Activated CD4-positive, alpha-beta T cell treated with anti-CD3 and anti-CD28 coated beads, Interleukin-2, amount 10 ng/mL, durations not matched to agents 24 days and 14 days (primary cell): ENCODE results near the gene VAV2. TPM values are rescaled to one million over a fixed set of nuclear protein-coding genes. Genes with fewer than 3 reads are reported as not detected.
A peak's percentile ranks its signal among the peaks of the same experiment; 100 is the strongest.

Experiments
- DNase-seq: peaks from one replicate; pipeline ENCODE4 v3.0.0; 2022
- H3K27ac Mint-ChIP-seq: one replicate; pipeline ENCODE4 v1.8.0; 2022; ENCODE audit warnings: mild to moderate bottlenecking, mixed read lengths
- H3K27me3 Mint-ChIP-seq: one replicate; pipeline ENCODE4 v1.8.0; 2022; ENCODE audit warnings: mixed read lengths
- H3K36me3 Mint-ChIP-seq: one replicate; pipeline ENCODE4 v1.8.0; 2022; ENCODE audit warnings: low read depth, mild to moderate bottlenecking, mixed read lengths
- H3K4me1 Mint-ChIP-seq: one replicate; pipeline ENCODE4 v1.8.0; 2021; ENCODE audit warnings: mixed read lengths
- H3K4me3 Mint-ChIP-seq: one replicate; pipeline ENCODE4 v1.8.0; 2022; ENCODE audit warnings: mild to moderate bottlenecking, moderate library complexity, mixed read lengths
- H3K9me3 Mint-ChIP-seq: one replicate; pipeline ENCODE4 v1.8.0; 2021; ENCODE audit warnings: mixed read lengths
- intact Hi-C: fragments of 100-400 bp; cut with micrococcal nuclease; formaldehyde crosslinking; loops from one replicate; pipeline ENCODE4 v1.15.1; 2023
- total RNA-seq: library from RNA; stranded (reverse); gene quantifications from 2 replicates; pipeline ENCODE4 v1.2.3, GENCODE V29; 2022

The VAV2 gene
- total RNA-seq, 1 donor from 2014 or later = 9.0 TPM

- no peaks in the 10 kb centered on the region for H3K36me3 Mint-ChIP-seq
- H3K4me3 Mint-ChIP-seq = no peak overlapping the region
- no peaks in the 10 kb centered on the region for H3K4me1 Mint-ChIP-seq
- H3K9me3 Mint-ChIP-seq = no peaks in the 10 kb centered on the region
- intact Hi-C loops = no loop called here
- H3K27ac Mint-ChIP-seq = no peak overlapping the region
- no peak for DNase-seq
- no peaks in the 10 kb centered on the region for H3K27me3 Mint-ChIP-seq
Measured at GRCh38 chr9:133876144-133876543, 116.0 kb downstream of the VAV2 start.

GRCh38 chr9:133875131-133875530 lies 117.0 kb downstream of the VAV2 start:
- DNase-seq = no peak
- Mint-ChIP-seq H3K36me3 (no peaks in the 10 kb centered on the region), H3K4me3 (no peak overlapping the region), H3K4me1 (no peaks in the 10 kb centered on the region), H3K27me3 (peaks cover 1% of the 10 kb centered on the region), H3K27ac (no peak overlapping the region), H3K9me3 (no peaks in the 10 kb centered on the region)
- intact Hi-C loops = no loop called here

- intact Hi-C loops = no loop called here
- H3K27me3 Mint-ChIP-seq = peaks cover 6% of the 10 kb centered on the region
Measured at GRCh38 chr9:133874659-133875058, 117.5 kb downstream of the VAV2 start.

GRCh38 chr9:133874060-133874657 lies 118.0 kb downstream of the VAV2 start:
- H3K4me1 Mint-ChIP-seq = peaks cover 5% of the 10 kb centered on the region
- no peak for DNase-seq
- no peaks in the 10 kb centered on the region for H3K9me3 Mint-ChIP-seq
- intact Hi-C loops = no loop called here
- no peaks in the 10 kb centered on the region for H3K36me3 Mint-ChIP-seq
- peaks cover 7% of the 10 kb centered on the region for H3K27me3 Mint-ChIP-seq
- H3K27ac Mint-ChIP-seq = no peak overlapping the region
- H3K4me3 Mint-ChIP-seq = no peak overlapping the region

More at GRCh38 chr9:133874659-133875058, 117.5 kb downstream of the VAV2 start:
- H3K27ac Mint-ChIP-seq = no peak overlapping the region
- H3K36me3 Mint-ChIP-seq = no peaks in the 10 kb centered on the region
- no peak overlapping the region for H3K4me3 Mint-ChIP-seq
- peaks cover 3% of the 10 kb centered on the region for H3K4me1 Mint-ChIP-seq
- no peak for DNase-seq
- H3K9me3 Mint-ChIP-seq = no peaks in the 10 kb centered on the region

- H3K27ac Mint-ChIP-seq = no peak overlapping the region
- intact Hi-C loops = no loop called here
Measured at GRCh38 chr9:133873461-133873891, 118.6 kb downstream of the VAV2 start.

GRCh38 chr9:133873009-133873408 lies 119.1 kb downstream of the VAV2 start:
- intact Hi-C loops = no loop called here
- DNase-seq = no peak
- Mint-ChIP-seq H3K27me3 (peaks cover 7% of the 10 kb centered on the region), H3K4me3 (no peak overlapping the region), H3K27ac (no peak overlapping the region), H3K36me3 (no peaks in the 10 kb centered on the region), H3K9me3 (no peaks in the 10 kb centered on the region), H3K4me1 (peaks cover 5% of the 10 kb centered on the region)

More at GRCh38 chr9:133873461-133873891, 118.6 kb downstream of the VAV2 start:
- Mint-ChIP-seq H3K4me3 (no peak overlapping the region), H3K9me3 (no peaks in the 10 kb centered on the region), H3K36me3 (no peaks in the 10 kb centered on the region), H3K4me1 (peaks cover 5% of the 10 kb centered on the region), H3K27me3 (peaks cover 7% of the 10 kb centered on the region)
- DNase-seq = no peak

- no peak overlapping the region for H3K4me3 Mint-ChIP-seq
- H3K36me3 Mint-ChIP-seq = no peaks in the 10 kb centered on the region
- no peaks in the 10 kb centered on the region for H3K9me3 Mint-ChIP-seq
- H3K27me3 Mint-ChIP-seq = peaks cover 7% of the 10 kb centered on the region
- peaks cover 5% of the 10 kb centered on the region for H3K4me1 Mint-ChIP-seq
- no peak overlapping the region for H3K27ac Mint-ChIP-seq
- DNase-seq = no peak
- intact Hi-C loops = no loop called here
Measured at GRCh38 chr9:133870598-133871595, 121.2 kb downstream of the VAV2 start.

GRCh38 chr9:133869674-133870405 lies 122.3 kb downstream of the VAV2 start:
- no peak for DNase-seq

GRCh38 chr9:133868203-133868602 lies 123.9 kb downstream of the VAV2 start:
- Mint-ChIP-seq H3K9me3 (no peaks in the 10 kb centered on the region), H3K4me1 (peaks cover 5% of the 10 kb centered on the region), H3K36me3 (no peaks in the 10 kb centered on the region), H3K4me3 (no peak overlapping the region), H3K27ac (no peak overlapping the region), H3K27me3 (peaks cover 7% of the 10 kb centered on the region)
- intact Hi-C loops = no loop called here
- no peak for DNase-seq

More at GRCh38 chr9:133869674-133870405, 122.3 kb downstream of the VAV2 start:
- H3K36me3 Mint-ChIP-seq = no peaks in the 10 kb centered on the region
- no peak overlapping the region for H3K27ac Mint-ChIP-seq
- no peak overlapping the region for H3K4me3 Mint-ChIP-seq
- H3K27me3 Mint-ChIP-seq = peaks cover 7% of the 10 kb centered on the region
- no peaks in the 10 kb centered on the region for H3K9me3 Mint-ChIP-seq
- intact Hi-C loops = no loop called here
- peaks cover 5% of the 10 kb centered on the region for H3K4me1 Mint-ChIP-seq

- no peak for DNase-seq
- Mint-ChIP-seq H3K4me1 (peaks cover 5% of the 10 kb centered on the region), H3K36me3 (no peaks in the 10 kb centered on the region), H3K27ac (no peak overlapping the region), H3K9me3 (no peaks in the 10 kb centered on the region), H3K27me3 (peaks cover 9% of the 10 kb centered on the region), H3K4me3 (no peak overlapping the region)
- intact Hi-C loops = no loop called here
Measured at GRCh38 chr9:133866946-133867345, 125.2 kb downstream of the VAV2 start.

GRCh38 chr9:133864011-133864410 lies 128.1 kb downstream of the VAV2 start:
- H3K9me3 Mint-ChIP-seq = no peaks in the 10 kb centered on the region

GRCh38 chr9:133863257-133863592 lies 128.9 kb downstream of the VAV2 start:
- Mint-ChIP-seq H3K9me3 (no peaks in the 10 kb centered on the region), H3K4me1 (no peaks in the 10 kb centered on the region), H3K36me3 (no peaks in the 10 kb centered on the region), H3K27ac (no peak overlapping the region), H3K4me3 (no peak overlapping the region), H3K27me3 (peaks cover 1% of the 10 kb centered on the region)
- intact Hi-C loops = no loop called here
- DNase-seq = no peak

More at GRCh38 chr9:133864011-133864410, 128.1 kb downstream of the VAV2 start:
- H3K27ac Mint-ChIP-seq = no peak overlapping the region
- H3K4me1 Mint-ChIP-seq = no peaks in the 10 kb centered on the region
- H3K4me3 Mint-ChIP-seq = no peak overlapping the region
- peaks cover 1% of the 10 kb centered on the region for H3K27me3 Mint-ChIP-seq
- DNase-seq = no peak
- intact Hi-C loops = no loop called here
- H3K36me3 Mint-ChIP-seq = no peaks in the 10 kb centered on the region

- intact Hi-C loops = no loop called here
- Mint-ChIP-seq H3K4me3 (peak overlapping the region; percentile 48), H3K27me3 (peaks cover 1% of the 10 kb centered on the region)
Measured at GRCh38 chr9:133862585-133863256, 129.4 kb downstream of the VAV2 start.

More at GRCh38 chr9:133862585-133863256, 129.4 kb downstream of the VAV2 start:
- no peak for DNase-seq
- no peaks in the 10 kb centered on the region for H3K36me3 Mint-ChIP-seq
- H3K27ac Mint-ChIP-seq = no peak overlapping the region
- no peaks in the 10 kb centered on the region for H3K4me1 Mint-ChIP-seq
- no peaks in the 10 kb centered on the region for H3K9me3 Mint-ChIP-seq
